Hepatocyte (in vitro differentiated cells): Measurements from ENCODE around the gene TRIM52. TPM values are rescaled to one million over a fixed set of nuclear protein-coding genes. Genes with fewer than 3 reads are reported as not detected.
A peak's percentile ranks its signal among the peaks of the same experiment; 100 is the strongest.

Experiments
- DNase-seq: peaks from one replicate; pipeline ENCODE4 v3.0.0-alpha.2; 2016; ENCODE audit warnings: low spot score
- H2AFZ ChIP-seq: fragments of 200-600 bp; sonication (generic); 2 replicates; pipeline ENCODE4 v1.6.0; 2016; ENCODE audit warnings: antibody characterized with exemption, mild to moderate bottlenecking
- H3K27ac ChIP-seq: fragments of 200-600 bp; sonication (generic); 2 replicates; pipeline ENCODE4 v1.5.1; 2016; ENCODE audit warnings: mild to moderate bottlenecking
- H3K27me3 ChIP-seq: fragments of 200-600 bp; sonication (generic); 2 replicates; pipeline ENCODE4 v1.6.1; 2016
- H3K36me3 ChIP-seq: fragments of 200-600 bp; sonication (generic); replicated peaks from 2 replicates; pipeline ENCODE4 v1.5.1; 2016; ENCODE audit warnings: low read depth; ENCODE audit not compliant: insufficient read depth
- H3K4me1 ChIP-seq: fragments of 200-600 bp; sonication (generic); 2 replicates; pipeline ENCODE4 v1.5.1; 2016; ENCODE audit warnings: mild to moderate bottlenecking, moderate library complexity; ENCODE audit not compliant: insufficient read depth
- H3K4me2 ChIP-seq: fragments of 200-600 bp; sonication (generic); 2 replicates; pipeline ENCODE4 v1.6.0; 2016
- H3K4me3 ChIP-seq: fragments of 200-600 bp; sonication (generic); 2 replicates; pipeline ENCODE4 v1.5.1; 2016; ENCODE audit warnings: mild to moderate bottlenecking
- H3K79me2 ChIP-seq: fragments of 200-600 bp; sonication (generic); 2 replicates; pipeline ENCODE4 v1.6.0; 2017; ENCODE audit warnings: mild to moderate bottlenecking
- H3K9me2 ChIP-seq: fragments of 200-600 bp; sonication (generic); replicated peaks from 2 replicates; pipeline ENCODE4 v1.6.0; 2017; ENCODE audit warnings: mild to moderate bottlenecking; ENCODE audit not compliant: insufficient read depth
- H3K9me3 ChIP-seq: fragments of 200-600 bp; sonication (generic); 2 replicates; pipeline ENCODE4 v1.5.1; 2016; ENCODE audit warnings: low read depth, mild to moderate bottlenecking
- H4K20me1 ChIP-seq: fragments of 200-600 bp; sonication (generic); 2 replicates; pipeline ENCODE4 v1.6.0; 2016; ENCODE audit warnings: mild to moderate bottlenecking; ENCODE audit not compliant: insufficient read depth, poor library complexity, severe bottlenecking
- EZH2 ChIP-seq: fragments of 200-600 bp; sonication (generic); IDR thresholded peaks from 2 replicates; pipeline ENCODE4 v1.6.1; 2016; ENCODE audit warnings: antibody characterized with exemption, mild to moderate bottlenecking, borderline replicate concordance
- EZH2phosphoT487 ChIP-seq: fragments of 200-600 bp; sonication (generic); IDR thresholded peaks from one replicate; pipeline ENCODE4 v1.6.1; 2018; ENCODE audit warnings: antibody characterized with exemption, mild to moderate bottlenecking, low read depth, moderate library complexity; ENCODE audit not compliant: unreplicated experiment, severe bottlenecking
- WGBS: methylation state at CpG from one replicate; pipeline ENCODE4 v1.1.6; 2016; ENCODE audit warnings: low lambda C conversion rate; ENCODE audit errors: missing lambda C conversion rate; 5-methylcytosine and 5-hydroxymethylcytosine counted together
- polyA plus RNA-seq: library from polyadenylated mRNA; unstranded; fragments of >200 nt; fragmentation: Nextera tagmentation; extraction: Ambion mirVana; gene quantifications from 2 replicates; pipeline ENCODE4 v1.2.1, GENCODE V29; 2016
- total RNA-seq: library from RNA; depleted of rRNA; stranded (reverse); fragments of >200 nt; gene quantifications from 2 replicates; pipeline ENCODE4 v1.2.3, GENCODE V29; 2014
- TF ChIP-seq, protein P1 (sequence below): fragments of 200-600 bp; sonication (generic); IDR thresholded peaks from 2 replicates; pipeline ENCODE4 v1.5.1; 2016; ENCODE audit warnings: antibody characterized with exemption, mild to moderate bottlenecking; ENCODE audit not compliant: poor library complexity

The TRIM52 gene
- total and polyA plus RNA-seq, 2 experiments from 2014 or later: 9.9 to 13.2 TPM

DNA sequence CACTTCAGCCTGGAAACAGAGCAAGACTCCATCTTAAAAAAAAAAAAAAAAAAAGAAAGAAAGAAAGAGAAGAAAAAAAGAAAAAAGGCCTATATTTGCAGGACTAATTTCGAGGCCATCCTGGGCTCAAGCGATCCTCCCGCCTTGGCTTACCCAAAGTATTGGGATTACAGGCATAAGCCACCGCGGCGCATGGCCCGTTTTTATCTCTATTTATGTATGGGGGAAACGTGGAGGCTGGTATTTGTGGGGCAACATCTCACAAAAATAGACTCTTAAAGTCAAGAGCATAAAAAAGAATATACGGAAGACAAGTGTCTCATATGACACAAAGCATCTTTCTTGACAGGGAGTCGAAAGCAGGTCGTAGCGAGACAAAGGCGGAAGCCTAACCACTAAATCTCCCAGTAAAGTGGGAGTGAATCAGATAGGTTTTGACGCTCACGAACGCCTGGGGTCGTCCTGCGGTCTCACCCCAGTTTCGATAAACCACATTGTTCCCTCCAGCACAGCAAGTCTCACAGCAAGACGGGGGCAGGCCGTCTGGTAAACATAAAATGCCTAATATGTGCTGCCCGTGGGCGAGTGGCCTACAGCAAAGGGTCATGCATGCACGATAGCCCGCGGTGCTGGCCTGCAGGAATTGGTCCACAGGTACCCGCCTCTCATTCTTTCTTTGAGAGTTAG is 39.7 kb downstream of the TRIM52 start:
- Histone ChIP-seq H2AFZ (no peak overlapping the region), H3K27me3 (no peaks in the 10 kb centered on the region), H4K20me1 (no peaks in the 10 kb centered on the region), H3K79me2 (peaks cover 23% of the 10 kb centered on the region), H3K4me3 (no peak overlapping the region), H3K4me2 (peak overlapping the region; percentile 83), H3K27ac (peak overlapping the region; percentile 98), H3K9me2 (no peaks in the 10 kb centered on the region), H3K4me1 (peaks cover 6% of the 10 kb centered on the region), H3K9me3 (no peaks in the 10 kb centered on the region), H3K36me3 (no peaks in the 10 kb centered on the region)
- TF ChIP-seq EZH2phosphoT487 (no peak), EZH2 (no peak)
- TF ChIP-seq, protein P1, sequence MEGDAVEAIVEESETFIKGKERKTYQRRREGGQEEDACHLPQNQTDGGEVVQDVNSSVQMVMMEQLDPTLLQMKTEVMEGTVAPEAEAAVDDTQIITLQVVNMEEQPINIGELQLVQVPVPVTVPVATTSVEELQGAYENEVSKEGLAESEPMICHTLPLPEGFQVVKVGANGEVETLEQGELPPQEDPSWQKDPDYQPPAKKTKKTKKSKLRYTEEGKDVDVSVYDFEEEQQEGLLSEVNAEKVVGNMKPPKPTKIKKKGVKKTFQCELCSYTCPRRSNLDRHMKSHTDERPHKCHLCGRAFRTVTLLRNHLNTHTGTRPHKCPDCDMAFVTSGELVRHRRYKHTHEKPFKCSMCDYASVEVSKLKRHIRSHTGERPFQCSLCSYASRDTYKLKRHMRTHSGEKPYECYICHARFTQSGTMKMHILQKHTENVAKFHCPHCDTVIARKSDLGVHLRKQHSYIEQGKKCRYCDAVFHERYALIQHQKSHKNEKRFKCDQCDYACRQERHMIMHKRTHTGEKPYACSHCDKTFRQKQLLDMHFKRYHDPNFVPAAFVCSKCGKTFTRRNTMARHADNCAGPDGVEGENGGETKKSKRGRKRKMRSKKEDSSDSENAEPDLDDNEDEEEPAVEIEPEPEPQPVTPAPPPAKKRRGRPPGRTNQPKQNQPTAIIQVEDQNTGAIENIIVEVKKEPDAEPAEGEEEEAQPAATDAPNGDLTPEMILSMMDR: no peak
- DNase-seq: no peak
- WGBS: 61% methylated on average over 27 of the region's 27 CpGs

DNA sequence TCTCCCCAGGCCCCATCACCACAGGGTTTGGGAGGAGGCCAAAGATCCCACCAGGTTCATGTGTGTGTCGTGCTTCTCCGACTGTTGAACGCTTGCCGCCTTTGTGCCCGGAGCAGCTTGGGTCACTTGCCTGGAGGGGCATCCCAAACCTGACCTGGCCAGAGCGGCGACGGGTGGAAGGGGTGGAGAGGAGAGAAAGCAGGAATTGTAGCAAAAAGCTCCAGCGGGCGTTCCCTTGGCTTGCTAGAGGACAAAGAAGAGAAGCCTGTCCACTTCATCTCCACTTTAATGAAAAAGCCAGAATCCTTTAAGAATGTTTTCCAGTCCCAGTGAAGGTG is 40.8 kb downstream of the TRIM52 start:
- Histone ChIP-seq H3K27me3 (no peaks in the 10 kb centered on the region), H4K20me1 (no peaks in the 10 kb centered on the region), H3K4me1 (peaks cover 6% of the 10 kb centered on the region), H3K4me3 (no peak overlapping the region), H3K36me3 (no peaks in the 10 kb centered on the region), H2AFZ (no peak overlapping the region), H3K9me3 (no peaks in the 10 kb centered on the region), H3K4me2 (no peak overlapping the region), H3K9me2 (no peaks in the 10 kb centered on the region), H3K27ac (no peak overlapping the region), H3K79me2 (peaks cover 14% of the 10 kb centered on the region)
- TF ChIP-seq, protein P1: no peak
- TF ChIP-seq EZH2phosphoT487 (no peak), EZH2 (no peak)
- 97% methylated on average over 10 of the region's 10 CpGs for WGBS
- no peak for DNase-seq

DNA sequence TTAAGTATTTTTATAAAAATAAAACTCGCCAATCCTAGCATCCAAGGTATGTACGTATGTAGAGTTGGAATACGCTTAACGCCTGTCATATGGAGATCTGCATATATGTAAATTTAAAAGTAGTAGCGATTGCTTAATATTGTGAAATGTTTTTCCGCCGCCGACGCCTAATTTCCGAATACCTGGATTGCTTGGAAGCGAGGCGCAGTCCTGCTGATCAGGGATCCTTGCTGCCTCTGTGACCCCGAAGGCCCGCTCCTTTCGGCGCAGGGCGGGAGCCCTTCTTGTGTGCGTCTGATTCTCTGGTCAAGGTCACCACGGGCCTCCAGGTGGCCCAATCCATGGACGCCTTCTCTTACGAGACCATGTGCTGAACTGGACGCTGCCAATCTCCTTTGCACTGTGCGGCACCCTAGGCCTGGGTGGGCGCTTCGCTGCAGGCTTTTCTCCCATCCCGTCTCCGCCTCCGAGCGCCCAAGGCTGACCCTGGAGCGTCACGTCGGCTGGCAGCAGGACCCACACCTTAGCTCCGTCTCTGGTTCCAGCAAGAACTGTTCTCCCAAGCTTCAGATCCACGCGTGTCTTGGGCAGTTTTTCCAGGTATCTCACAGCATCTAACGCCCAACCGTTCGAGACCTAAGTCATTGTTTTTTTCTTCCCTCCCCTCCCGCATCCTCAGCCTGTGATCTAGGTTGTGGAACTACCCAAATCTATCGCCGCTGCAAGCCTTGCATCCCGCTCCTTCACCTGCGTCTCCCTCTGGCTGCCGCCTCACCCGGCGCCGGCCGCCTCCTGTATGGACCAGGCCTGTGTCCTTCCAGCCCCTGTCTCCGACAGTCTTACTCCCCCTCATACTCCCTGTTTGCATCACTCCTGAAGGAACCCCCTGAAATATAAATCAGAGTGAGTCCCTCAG is 41.4 kb downstream of the TRIM52 start:
- Histone ChIP-seq H2AFZ (no peak overlapping the region), H3K4me2 (peak overlapping the region; percentile 78), H3K27me3 (no peaks in the 10 kb centered on the region), H3K9me2 (no peaks in the 10 kb centered on the region), H3K36me3 (no peaks in the 10 kb centered on the region), H3K4me1 (peaks cover 6% of the 10 kb centered on the region), H3K27ac (no peak overlapping the region), H3K9me3 (no peaks in the 10 kb centered on the region), H4K20me1 (no peaks in the 10 kb centered on the region), H3K79me2 (peaks cover 7% of the 10 kb centered on the region), H3K4me3 (no peak overlapping the region)
- no peak for DNase-seq
- TF ChIP-seq, protein P1: no peak
- WGBS: 97% methylated on average over 49 of the region's 49 CpGs
